AG04449 (cell line): ENCODE measurements around the gene ANKRD65.

ENCODE experiments used
- CTCF ChIA-PET: fragments of 350-600 bp; formaldehyde crosslinking; extraction: SDS; loops from one replicate; lab custom pipeline; 2021; ENCODE audit warnings: antibody characterized with exemption; lab: Yijun Ruan, JAX
- POLR2A ChIA-PET: fragments of 400-600, 350-600 bp; formaldehyde crosslinking; extraction: SDS; loops from one replicate; lab custom pipeline; 2020; ENCODE audit warnings: antibody characterized with exemption, inconsistent platforms; lab: Yijun Ruan, JAX
- DNase-seq: peaks from one replicate; pipeline ENCODE4 v3.0.0-alpha.2; 2010; ENCODE audit warnings: low read depth, low spot score
- H3K4me3 ChIP-seq: 2 replicates; pipeline ENCODE4 v1.5.1; 2011; ENCODE audit warnings: low read depth, mild to moderate bottlenecking, control low read depth, low read length
- TF ChIP-seq, protein P1 (sequence below): IDR thresholded peaks from one replicate; pipeline ENCODE4 v1.5.1; 2011; ENCODE audit warnings: mild to moderate bottlenecking, moderate library complexity, low read length, control low read depth, inconsistent platforms; ENCODE audit not compliant: insufficient read depth; ENCODE audit errors: missing control alignments

The ANKRD65 gene

DNA sequence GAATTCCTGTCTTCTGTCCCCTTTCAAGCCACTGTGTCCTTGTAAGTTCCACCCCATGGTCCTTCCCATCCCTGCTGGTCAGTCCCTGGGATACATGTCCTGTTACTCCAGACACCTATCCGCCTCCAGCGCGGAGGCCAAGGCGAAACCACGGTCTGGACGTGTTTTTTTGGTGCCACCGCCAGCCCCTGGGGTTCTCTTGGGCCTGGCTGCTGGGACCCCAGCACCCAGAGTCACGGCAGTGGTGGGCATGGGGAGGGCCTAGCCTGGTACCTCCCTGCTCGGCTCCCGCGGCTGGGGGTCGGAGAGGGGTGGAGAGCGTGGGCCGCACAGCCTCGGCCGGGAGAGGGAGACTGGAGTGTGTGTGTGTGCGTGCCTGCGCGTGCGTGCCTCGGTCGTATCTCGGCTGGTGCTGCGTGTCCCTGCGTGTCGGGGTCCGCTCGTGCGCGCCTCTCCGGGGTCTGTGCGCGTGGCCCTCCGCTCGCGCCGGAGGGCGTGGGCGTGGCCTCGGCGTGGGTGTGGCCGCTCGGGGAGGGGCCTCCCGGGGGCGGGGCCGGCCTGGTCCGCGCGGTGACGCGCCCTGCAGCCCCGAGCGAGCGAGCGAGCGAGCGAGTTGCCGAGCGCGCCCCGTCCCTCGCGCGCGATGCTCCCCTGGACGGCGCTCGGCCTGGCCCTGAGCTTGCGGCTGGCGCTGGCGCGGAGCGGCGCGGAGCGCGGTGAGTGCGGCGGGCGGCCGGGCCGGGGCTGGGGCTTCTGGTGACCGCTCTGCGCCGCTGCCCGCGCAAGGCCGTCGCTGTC is 14.2 kb upstream of the ANKRD65 start, which contains the start of gene VWA1:
VWA1 (plus strand) TSS at position 585 of the 798 bp plus-strand sequence; CDS start at position 644, 59 bp downstream.
- CTCF ChIA-PET, result no interaction called here
- TF ChIP-seq, protein P1, sequence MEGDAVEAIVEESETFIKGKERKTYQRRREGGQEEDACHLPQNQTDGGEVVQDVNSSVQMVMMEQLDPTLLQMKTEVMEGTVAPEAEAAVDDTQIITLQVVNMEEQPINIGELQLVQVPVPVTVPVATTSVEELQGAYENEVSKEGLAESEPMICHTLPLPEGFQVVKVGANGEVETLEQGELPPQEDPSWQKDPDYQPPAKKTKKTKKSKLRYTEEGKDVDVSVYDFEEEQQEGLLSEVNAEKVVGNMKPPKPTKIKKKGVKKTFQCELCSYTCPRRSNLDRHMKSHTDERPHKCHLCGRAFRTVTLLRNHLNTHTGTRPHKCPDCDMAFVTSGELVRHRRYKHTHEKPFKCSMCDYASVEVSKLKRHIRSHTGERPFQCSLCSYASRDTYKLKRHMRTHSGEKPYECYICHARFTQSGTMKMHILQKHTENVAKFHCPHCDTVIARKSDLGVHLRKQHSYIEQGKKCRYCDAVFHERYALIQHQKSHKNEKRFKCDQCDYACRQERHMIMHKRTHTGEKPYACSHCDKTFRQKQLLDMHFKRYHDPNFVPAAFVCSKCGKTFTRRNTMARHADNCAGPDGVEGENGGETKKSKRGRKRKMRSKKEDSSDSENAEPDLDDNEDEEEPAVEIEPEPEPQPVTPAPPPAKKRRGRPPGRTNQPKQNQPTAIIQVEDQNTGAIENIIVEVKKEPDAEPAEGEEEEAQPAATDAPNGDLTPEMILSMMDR, result no peak
- H3K4me3 ChIP-seq, result peak within 1 kb of the TSS; percentile 54
- POLR2A ChIA-PET, result no interaction called here
- DNase-seq, result no peak

DNA sequence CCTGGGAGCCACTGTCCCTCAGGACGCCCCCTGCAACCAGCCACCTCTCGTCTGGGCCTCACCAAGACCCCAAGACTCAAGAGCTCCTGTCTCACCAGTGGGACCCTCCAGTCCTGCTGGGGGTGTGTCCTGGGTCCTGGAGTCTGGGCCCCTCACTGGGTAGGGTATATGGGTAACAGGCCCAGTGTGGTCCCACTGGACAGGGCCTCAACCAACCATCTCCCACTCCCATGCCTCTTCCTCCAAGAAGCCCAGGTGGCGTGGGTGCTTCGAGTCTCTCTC is 13.7 kb upstream of the ANKRD65 start:
- ChIA-PET CTCF (no interaction called here), POLR2A (no interaction called here)
- TF ChIP-seq, protein P1, result no peak
- no peak for DNase-seq
- H3K4me3 ChIP-seq, result no peak overlapping the region

DNA sequence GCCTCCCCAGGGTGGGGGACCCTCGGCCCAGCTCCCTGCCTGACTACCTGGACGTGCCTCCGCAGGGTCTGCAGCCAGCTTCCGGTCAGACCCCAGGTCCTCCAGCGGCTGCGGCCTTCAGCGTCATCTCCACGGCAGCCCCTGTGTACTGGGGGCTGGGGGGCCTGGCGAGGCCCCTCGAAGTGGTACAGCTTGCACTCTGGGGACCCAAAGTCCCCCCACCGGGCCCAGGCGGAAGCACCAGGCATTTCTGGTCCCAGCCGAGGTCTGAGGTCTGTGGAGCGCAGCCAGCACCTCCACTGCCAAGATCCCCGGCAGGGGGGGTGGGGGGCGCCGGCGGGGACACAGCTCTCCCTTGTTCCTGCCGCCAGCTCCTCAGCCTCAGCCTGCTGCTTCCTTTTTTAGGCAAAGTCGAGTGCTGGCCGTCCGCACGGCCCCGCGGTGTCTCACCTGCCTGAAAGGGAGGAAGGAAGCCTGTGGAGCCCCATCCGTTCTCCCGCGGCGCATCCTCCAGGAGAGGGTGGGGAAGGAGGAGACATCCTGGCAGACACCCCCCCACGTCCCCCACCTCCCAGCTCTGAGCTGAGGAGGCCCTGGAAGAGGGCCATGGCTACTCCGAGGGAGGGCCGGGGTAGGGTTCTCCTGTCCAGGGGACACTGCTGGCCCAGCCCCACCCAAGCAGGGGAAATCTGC is 13.2 kb upstream of the ANKRD65 start:
- ChIA-PET POLR2A (no interaction called here), CTCF (interaction anchor here (2.3 kb wide), 1 partner anchor 8 kb away, joined by 8 read pairs; no protein-coding TSS in a partner anchor)
- H3K4me3 ChIP-seq, result no peak overlapping the region

DNA sequence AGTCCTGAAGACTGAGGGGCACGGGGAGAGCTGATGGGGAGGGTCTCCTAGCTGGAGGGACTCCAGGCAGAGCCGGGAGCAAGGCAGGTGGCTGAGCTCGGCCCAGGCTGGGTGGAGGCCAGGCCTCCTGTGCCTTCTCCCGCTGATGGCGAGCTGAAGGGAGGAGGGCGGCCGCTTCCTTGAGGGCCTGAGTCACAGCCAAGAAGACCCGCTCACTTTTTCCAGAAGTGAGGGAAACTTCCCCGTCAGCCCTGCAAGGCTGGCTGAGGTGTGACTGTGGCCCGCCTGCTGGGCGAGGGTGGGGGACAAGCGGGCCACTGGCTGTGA is 12.7 kb upstream of the ANKRD65 start:
- no peak overlapping the region for H3K4me3 ChIP-seq
- POLR2A ChIA-PET, result no interaction called here
- CTCF ChIA-PET, result interaction anchor here (2.3 kb wide), 1 partner anchor 9 kb away, joined by 8 read pairs; no protein-coding TSS in a partner anchor
- TF ChIP-seq, protein P1, result no peak
- no peak for DNase-seq

More for the DNA sequence above, 13.2 kb upstream of the ANKRD65 start:
- DNase-seq, result no peak
- TF ChIP-seq, protein P1, result no peak

DNA sequence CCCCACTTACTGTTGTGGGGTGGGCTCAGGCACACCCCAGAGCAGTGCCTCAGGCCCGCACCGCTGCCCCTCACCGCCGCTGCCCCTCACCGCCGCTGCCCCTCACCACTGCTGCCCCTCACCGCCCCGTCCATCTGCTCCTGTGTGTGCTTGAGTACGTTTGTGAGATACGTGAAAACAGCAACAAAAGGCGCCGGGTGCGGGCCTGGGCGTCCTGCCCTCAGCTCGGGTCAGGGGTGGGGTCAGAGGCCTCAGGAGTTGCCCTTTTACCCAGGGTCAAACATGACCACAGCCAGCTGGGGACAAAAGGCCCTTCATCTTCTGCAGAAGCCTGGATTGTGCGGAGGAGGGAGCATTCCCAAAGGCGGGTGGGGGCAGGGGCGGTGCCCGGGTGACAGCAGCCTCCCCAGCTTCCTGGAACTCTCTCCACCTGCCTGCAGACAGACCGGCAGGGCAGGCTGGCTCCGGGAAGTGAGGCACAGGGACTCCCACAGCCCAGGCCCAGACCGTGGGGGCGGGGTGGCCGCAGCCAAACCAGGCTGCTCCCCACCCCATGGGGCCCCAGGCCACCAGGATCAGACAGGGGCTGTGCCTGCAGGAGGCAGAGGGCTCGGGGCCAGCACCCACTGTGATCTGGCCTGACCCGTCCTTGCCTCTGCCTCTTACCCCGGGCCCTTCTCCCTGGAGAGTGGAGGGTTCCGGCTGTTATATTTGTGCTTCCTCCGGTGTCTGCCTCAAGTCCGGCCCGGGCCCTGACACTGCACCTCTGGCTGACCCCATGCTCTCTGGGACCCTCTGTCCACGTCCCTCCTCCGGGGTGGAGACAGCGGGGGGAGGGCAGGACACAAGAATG is 12.1 kb upstream of the ANKRD65 start:
- DNase-seq, result no peak
- POLR2A ChIA-PET, result no interaction called here
- TF ChIP-seq, protein P1, result no peak
- no peak overlapping the region for H3K4me3 ChIP-seq
- CTCF ChIA-PET, result interaction anchor here (1.6 to 2.3 kb wide), 2 partner anchors 8 to 9 kb away, joined by 4 to 8 read pairs; no protein-coding TSS in a partner anchor
